ENCODE results near the gene TMEM60.
"Not testable (repeated sequence)": the region's sequence is repeated elsewhere in the genome, so short reads cannot be mapped to it uniquely, and the experiment has no call there.

TMEM60 gene

DNA sequence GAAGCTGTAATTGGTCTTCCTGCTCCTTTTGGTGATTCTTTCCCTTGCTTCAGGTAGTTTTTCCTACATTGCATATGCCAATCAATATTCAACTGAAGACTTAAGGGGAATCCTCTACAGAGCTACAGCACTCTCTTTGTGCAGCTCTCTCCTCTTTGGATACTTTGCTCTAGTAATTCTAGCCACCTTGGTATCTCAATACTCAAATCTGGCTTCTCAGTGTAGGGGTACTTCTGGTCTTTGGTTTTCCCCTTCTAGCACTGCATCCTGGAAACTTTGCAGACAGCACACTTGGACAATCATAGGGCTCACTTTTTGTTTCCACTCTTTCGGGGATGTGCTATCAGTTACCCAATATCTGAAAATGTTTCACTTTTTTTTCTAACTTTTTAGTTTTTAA lies 10.3 kb upstream of the TMEM60 start:
- DNase-seq = no peak

DNA sequence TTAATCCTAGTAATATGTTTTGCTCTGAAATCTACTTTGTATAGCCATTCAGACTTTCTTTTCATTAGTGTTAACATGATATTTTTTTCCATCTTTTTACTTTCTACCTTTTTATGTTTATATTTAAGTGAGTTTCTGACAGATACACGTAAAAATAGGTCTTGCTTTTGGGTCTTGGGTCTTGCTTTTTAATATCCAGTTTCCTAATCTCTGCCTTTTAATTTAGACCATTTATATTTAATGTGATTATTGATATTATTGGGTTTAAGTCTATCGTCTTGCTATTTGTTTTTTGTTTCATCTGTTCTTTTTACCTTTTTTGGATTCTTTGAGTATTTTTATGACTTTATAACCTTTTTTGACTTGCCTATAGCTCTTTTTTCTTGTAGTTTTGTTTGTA lies 8.2 kb upstream of the TMEM60 start:
- no peak for DNase-seq

DNA sequence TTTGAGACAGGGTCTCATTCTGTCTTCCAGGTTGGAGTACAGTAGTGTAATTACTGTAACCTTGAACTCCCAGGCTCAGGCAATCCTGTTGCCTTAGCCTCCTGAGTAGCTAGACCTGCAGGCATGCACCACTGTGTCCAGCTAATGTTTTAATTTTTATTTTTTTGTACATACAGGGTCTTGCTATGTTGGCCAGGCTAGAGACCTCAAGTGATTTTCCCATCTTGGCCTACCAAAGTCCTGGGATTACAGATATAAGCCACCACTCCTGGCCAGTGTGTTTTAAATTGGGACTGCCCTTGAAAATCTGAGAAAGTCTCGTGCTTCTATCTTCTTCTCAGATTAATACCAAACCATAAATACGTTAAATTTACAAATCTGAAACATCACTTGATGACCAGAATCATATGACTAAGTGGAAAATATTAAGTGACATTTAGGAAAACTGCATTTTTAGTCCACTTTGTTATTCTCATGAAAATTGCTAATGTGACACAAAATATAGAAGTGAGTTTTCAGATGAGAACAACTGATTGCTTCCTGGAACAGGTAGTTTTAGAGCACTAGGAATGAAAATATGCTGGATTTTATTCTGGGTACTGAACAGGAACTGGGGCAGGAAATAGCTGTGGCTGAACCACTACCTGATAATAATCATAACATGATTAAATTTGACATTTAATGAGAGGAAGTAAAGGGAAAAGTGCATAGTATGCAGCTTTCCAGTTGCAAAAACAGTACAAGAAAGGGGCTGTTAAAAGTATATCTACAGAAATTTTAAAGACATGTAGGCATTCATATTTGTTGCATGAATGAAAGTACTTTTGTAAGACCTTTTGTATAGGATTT lies 4.5 kb upstream of the TMEM60 start:
- DNase-seq = no peak

DNA sequence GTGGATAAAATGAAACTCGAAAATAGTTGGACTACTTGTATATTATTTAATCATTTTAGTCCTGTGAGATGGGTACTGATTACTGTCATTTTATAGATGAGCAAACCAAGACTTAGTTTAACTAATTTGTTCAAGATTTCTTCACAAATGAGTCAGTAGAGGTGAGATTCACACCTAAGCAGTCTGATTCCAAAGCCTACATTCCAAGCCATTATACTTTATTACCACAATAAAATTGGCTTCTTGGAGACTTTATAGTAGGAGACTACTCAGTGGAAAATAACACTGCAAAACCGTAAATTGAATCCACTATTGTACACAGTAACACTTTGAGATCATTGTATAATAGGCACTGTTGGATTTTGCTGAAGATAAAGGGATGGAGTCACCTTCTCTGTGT lies 2.5 kb upstream of the TMEM60 start:
- DNase-seq = no peak

- no peak for DNase-seq
These were observed 1.9 kb upstream of the TMEM60 start for GRCh38 chr7:77800158-77800557.

GRCh38 chr7:77799078-77799964 lies 1.1 kb upstream of the TMEM60 start:
- no peak for DNase-seq

- no peak for DNase-seq
These were observed 370 bp downstream of the TMEM60 start for GRCh38 chr7:77797734-77798393.

- DNase-seq = no peak
These were observed 1.3 kb downstream of the TMEM60 start for GRCh38 chr7:77796960-77797359.

- DNase-seq = no peak
These were observed 2.1 kb downstream of the TMEM60 start for GRCh38 chr7:77796109-77796508.

GRCh38 chr7:77794000-77794399 lies 4.2 kb downstream of the TMEM60 start:
- no peak for DNase-seq

DNA sequence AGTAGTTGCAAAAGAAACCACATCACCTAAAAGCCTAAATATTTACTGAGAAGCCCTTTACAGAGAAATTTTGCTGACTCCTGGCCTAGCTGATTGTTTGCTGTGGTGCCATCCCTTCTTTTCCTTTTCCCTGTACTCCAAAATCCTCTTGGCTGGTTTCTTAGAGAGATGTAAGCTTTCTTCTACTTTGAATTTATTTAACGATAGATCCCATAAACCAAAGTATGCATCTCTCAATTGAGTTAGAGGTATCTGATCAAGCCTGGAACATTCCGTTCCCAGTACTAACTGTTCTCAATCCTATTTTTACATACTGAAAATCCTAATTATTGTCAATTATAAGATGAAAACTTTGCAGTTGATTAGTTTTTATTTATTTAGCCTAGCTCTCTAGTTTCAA lies 6.3 kb downstream of the TMEM60 start:
- DNase-seq = no peak

DNA sequence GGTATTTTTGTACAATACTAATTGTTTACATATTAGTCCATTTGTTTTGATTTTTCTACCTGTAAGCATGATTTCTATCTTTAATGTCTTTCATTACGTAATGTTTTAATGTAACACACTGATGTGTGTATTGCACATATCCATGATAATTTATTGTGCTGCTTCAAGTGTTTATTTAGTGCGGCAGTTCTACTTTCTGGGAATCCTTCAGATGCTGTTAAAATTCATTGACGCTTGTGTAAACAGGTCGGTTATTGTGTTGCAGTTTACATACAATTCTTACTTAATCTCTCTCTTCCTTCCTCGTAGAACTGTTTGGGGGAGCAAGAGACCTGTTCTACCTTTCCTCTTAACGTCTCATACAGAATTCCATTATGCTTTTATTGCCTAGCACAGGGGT lies 6.9 kb downstream of the TMEM60 start:
- DNase-seq = no peak

- DNase-seq = no peak
These were observed 9.8 kb downstream of the TMEM60 start for GRCh38 chr7:77788327-77788902.

DNA sequence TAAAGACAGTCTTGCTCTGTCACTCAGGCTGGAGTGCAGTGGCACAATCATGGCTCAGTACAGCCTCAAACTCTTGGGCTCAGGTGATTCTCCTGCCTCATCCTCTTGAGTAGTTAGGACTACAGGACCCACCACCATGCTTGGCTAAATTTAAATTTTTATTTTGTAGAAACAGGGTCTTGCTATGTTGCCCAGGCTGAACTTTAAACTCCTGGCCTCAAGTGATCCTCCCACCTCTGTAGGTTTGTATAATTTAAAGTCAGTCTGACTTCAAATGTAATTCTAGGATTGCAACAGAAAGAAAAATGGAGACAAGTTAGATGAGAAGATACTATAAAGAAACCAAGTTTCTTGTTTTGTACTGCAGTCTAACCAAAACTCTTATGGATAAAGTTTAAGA lies 11.5 kb downstream of the TMEM60 start:
- no peak for DNase-seq

DNA sequence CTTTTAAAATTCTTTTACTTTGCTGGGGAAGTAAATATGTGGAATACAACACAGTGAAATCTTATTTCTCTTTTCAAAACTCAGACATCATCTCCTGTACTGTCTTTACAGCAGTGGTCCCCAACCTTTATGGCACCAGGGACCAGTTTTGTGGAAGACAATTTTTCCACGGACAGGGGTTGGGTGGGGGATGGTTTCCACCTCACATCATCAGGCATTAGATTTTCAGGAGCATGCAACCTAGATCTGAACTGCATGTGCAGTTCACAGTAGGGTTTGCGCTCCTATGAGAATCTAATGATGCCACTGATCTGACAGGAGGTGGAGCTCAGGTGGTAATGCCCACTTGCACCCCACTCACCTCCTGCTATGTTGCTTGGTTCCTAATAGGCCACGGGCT lies 12.2 kb downstream of the TMEM60 start:
- DNase-seq = no peak

DNA sequence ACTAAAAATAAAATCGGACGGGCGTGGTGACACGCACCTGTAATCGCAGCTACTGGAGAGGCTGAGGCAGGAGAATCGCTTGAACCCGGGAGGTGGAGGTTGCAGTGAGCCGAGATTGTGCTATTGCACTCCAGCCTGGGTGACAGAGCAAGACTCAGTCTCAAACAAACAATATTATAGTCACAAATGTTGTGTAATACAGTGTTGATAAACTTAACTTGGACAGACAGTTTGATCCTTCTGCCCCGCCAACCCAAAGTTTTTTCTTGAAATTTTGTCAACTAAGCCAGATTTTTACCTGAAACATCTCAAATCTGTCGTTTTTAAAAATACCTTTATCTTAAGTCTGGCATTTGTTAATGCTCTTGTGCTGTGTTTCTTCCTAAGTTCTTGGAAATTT lies 13.8 kb downstream of the TMEM60 start:
- not testable (repeated sequence) for DNase-seq

- DNase-seq = no peak
These were observed 14.7 kb downstream of the TMEM60 start for GRCh38 chr7:77783545-77783944.

- DNase-seq = no peak
These were observed 15.1 kb downstream of the TMEM60 start for GRCh38 chr7:77783111-77783510.

GRCh38 chr7:77782383-77782782 lies 15.9 kb downstream of the TMEM60 start:
- no peak for DNase-seq

DNA sequence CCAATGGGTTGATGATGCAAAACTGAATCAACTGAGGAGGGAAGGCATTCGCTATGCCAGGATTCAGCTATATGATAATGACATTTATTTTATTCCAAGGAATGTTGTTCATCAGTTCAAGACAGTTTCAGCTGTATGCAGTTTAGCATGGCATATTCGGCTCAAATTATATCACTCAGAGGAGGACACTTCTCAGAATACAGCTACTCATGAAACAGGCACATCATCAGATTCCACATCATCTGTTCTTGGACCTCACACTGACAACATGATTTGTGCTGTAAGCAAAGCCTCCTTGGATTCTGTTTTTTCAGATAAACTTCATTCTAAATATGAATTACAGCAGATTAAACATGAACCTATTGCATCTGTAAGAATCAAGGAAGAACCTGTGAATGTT lies 19.7 kb downstream of the TMEM60 start:
- DNase-seq = no peak

DNA sequence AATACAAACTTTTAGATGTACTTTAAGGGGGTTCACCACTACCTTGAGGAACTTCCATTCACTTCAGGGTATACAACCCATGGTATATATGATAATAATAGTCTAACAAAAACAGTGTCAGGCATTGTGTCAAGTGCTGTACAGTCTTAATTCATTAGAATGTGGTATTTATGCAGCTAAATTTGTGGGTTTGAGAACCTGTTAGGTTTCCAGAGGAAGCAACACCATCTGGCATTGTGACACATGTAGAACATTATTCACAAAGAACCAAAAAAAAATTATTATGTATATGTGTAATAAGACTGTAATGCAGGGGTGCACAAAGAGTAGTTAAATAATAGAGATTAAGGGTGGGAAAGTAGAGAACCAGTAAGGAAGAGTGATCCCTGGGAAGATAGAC lies 26.3 kb downstream of the TMEM60 start:
- DNase-seq = no peak

GRCh38 chr7:77770316-77770715 lies 27.9 kb downstream of the TMEM60 start:
- no peak for DNase-seq
